Renal cortical epithelial cell (primary cell): ENCODE measurements around the gene TSPAN11. TPM values are rescaled to one million over a fixed set of nuclear protein-coding genes. Genes with fewer than 3 reads are reported as not detected.
A peak's percentile ranks its signal among the peaks of the same experiment; 100 is the strongest.
"Not testable (repeated sequence)": the region's sequence is repeated elsewhere in the genome, so short reads cannot be mapped to it uniquely, and the experiment has no call there.

Source experiments
- DNase-seq: peaks from one replicate; pipeline ENCODE4 v3.0.0-alpha.2; 2011; ENCODE audit warnings: low read depth
- total RNA-seq: library from RNA; depleted of rRNA; stranded (reverse); fragments of >200 nt; gene quantifications from 2 replicates; pipeline ENCODE4 v1.2.3, GENCODE V29; 2014

Gene TSPAN11
- total RNA-seq, 1 donor from 2014 or later = 1.0 TPM

- DNase-seq = peak; percentile 36
Measured at GRCh38 chr12:31002999-31003398, 76.5 kb downstream of the TSPAN11 start.

- no peak for DNase-seq
Measured at GRCh38 chr12:31003861-31004640, 77.5 kb downstream of the TSPAN11 start.

- no peak for DNase-seq
Measured at GRCh38 chr12:31004666-31005065, 78.1 kb downstream of the TSPAN11 start.

- DNase-seq = no peak
Measured at GRCh38 chr12:31005256-31005943, 78.9 kb downstream of the TSPAN11 start.

GRCh38 chr12:31005944-31006361 is 79.4 kb downstream of the TSPAN11 start:
- peak; percentile 84 for DNase-seq

GRCh38 chr12:31006416-31007152 is 80.0 kb downstream of the TSPAN11 start:
- DNase-seq = no peak

GRCh38 chr12:31007153-31007495 is 80.6 kb downstream of the TSPAN11 start:
- DNase-seq = no peak

- no peak for DNase-seq
Measured at GRCh38 chr12:31007636-31008175, 81.2 kb downstream of the TSPAN11 start.

- DNase-seq = no peak
Measured at GRCh38 chr12:31008241-31008761, 81.8 kb downstream of the TSPAN11 start.

GRCh38 chr12:31008961-31009840 is 82.7 kb downstream of the TSPAN11 start:
- DNase-seq = no peak

GRCh38 chr12:31009976-31010375 is 83.4 kb downstream of the TSPAN11 start:
- no peak for DNase-seq

- no peak for DNase-seq
Measured at GRCh38 chr12:31011336-31011735, 84.8 kb downstream of the TSPAN11 start.

- DNase-seq = no peak
Measured at GRCh38 chr12:31011746-31012566, 85.4 kb downstream of the TSPAN11 start.

GRCh38 chr12:31012567-31012891 is 86.0 kb downstream of the TSPAN11 start:
- not testable (repeated sequence) for DNase-seq

GRCh38 chr12:31015215-31015614 is 88.7 kb downstream of the TSPAN11 start:
- no peak for DNase-seq

- DNase-seq = no peak
Measured at GRCh38 chr12:31016057-31016456, 89.5 kb downstream of the TSPAN11 start.

GRCh38 chr12:31017535-31017934 is 91.0 kb downstream of the TSPAN11 start:
- DNase-seq = no peak

- no peak for DNase-seq
Measured at GRCh38 chr12:31018106-31018789, 91.7 kb downstream of the TSPAN11 start.

- no peak for DNase-seq
Measured at GRCh38 chr12:31018790-31019505, 92.4 kb downstream of the TSPAN11 start.
